Measurements from ENCODE around the gene PCDH1. TPM values are rescaled to one million over a fixed set of nuclear protein-coding genes. Genes with fewer than 3 reads are reported as not detected.

Gene PCDH1
- total RNA-seq, 1 experiment from 2014 or later, result 0.20 TPM

DNA sequence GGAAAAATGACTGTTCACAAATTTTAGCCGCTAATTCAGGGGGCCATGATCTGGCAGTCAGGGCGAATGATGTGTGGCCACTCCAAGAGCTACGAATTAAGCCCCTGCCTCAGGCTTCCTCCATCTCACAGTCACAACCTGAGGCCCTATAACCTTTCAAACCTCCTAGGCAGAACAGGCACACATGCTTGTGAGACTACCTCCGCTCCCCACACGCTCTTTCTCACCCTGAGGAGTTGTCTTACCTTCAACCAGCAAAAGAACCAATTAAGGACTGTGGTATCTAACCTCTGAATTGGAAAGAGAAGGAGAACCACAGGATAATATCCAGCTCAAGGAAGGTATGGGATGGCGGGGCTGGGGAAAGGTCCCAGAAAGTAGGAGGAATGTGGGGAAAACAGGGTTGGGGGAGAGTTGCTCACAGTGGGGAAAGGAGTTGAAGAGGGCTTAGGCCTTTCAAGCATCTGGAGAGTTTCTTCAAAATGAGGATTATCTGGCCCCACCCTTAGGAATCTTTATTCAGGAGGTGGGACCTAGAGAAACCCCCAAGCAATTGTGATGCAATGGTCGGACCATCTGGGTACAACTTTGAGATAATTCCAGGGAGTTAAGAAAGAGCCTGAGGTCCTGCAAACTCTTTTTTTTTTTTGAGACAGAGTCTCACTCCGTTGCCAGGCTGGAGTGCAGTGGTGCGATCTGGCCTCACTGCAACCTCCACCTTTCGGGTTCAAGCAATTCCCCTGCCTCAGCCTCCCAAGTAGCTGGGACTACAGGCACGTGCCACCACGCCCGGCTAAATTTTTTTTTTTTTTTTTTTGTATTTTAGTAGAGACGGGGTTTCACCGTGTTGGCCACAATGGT, 5.5 kb downstream of the PCDH1 start:
- H3K27me3 ChIP-seq, result peaks cover 65% of the 10 kb centered on the region
- H3K36me3 ChIP-seq, result no peaks in the 10 kb centered on the region
- H3K4me1 ChIP-seq, result no peaks in the 10 kb centered on the region
- H3K4me3 ChIP-seq, result no peak overlapping the region
- H3K27ac ChIP-seq, result no peak overlapping the region
- H3K9me3 ChIP-seq (replicated peaks), result no peaks in the 10 kb centered on the region
- DNase-seq, result no peak

- H3K27ac ChIP-seq, result no peak overlapping the region
- H3K36me3 ChIP-seq, result no peaks in the 10 kb centered on the region
- H3K27me3 ChIP-seq, result peaks cover 61% of the 10 kb centered on the region
- no peak for DNase-seq
- no peaks in the 10 kb centered on the region for H3K9me3 ChIP-seq (replicated peaks)
- H3K4me1 ChIP-seq, result no peaks in the 10 kb centered on the region
- no peak overlapping the region for H3K4me3 ChIP-seq
Observed at GRCh38 chr5:141871870-141872269, 6.3 kb downstream of the PCDH1 start.

DNA sequence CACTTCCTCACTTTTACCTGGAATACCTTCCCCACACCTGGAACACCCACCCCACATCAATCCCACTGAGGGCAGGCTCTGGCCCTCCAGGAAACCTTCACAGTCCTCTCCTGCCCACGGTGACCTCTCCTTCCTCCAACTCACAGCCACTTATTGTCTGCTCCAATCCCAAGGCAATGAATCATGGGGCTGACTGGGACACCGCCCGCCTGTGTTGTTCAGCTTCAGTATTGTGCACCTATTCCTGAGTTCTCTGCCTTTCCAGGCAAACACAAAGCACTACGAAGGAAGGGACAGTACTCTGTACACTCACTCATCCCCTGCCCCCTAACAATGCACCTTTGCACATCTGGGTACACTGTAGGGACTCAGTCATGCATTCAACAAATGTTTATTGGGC, 7.3 kb downstream of the PCDH1 start:
- Histone ChIP-seq H3K4me3 (no peak overlapping the region), H3K9me3 (replicated peaks) (no peaks in the 10 kb centered on the region), H3K4me1 (no peaks in the 10 kb centered on the region), H3K27ac (no peak overlapping the region), H3K27me3 (peaks cover 52% of the 10 kb centered on the region), H3K36me3 (no peaks in the 10 kb centered on the region)
- no peak for DNase-seq

- Histone ChIP-seq H3K4me1 (no peaks in the 10 kb centered on the region), H3K27me3 (peaks cover 46% of the 10 kb centered on the region), H3K9me3 (replicated peaks) (no peaks in the 10 kb centered on the region), H3K27ac (no peak overlapping the region), H3K36me3 (no peaks in the 10 kb centered on the region), H3K4me3 (no peak overlapping the region)
- DNase-seq, result no peak
Observed at GRCh38 chr5:141870228-141870627, 8.0 kb downstream of the PCDH1 start.

GRCh38 chr5:141869514-141869913, 8.7 kb downstream of the PCDH1 start:
- H3K27ac ChIP-seq, result no peak overlapping the region
- H3K4me1 ChIP-seq, result no peaks in the 10 kb centered on the region
- no peak for DNase-seq
- no peak overlapping the region for H3K4me3 ChIP-seq
- H3K9me3 ChIP-seq (replicated peaks), result no peaks in the 10 kb centered on the region
- peaks cover 39% of the 10 kb centered on the region for H3K27me3 ChIP-seq
- no peaks in the 10 kb centered on the region for H3K36me3 ChIP-seq

GRCh38 chr5:141869040-141869439, 9.2 kb downstream of the PCDH1 start:
- Histone ChIP-seq H3K9me3 (replicated peaks) (no peaks in the 10 kb centered on the region), H3K27me3 (peaks cover 34% of the 10 kb centered on the region), H3K4me1 (no peaks in the 10 kb centered on the region), H3K36me3 (no peaks in the 10 kb centered on the region), H3K27ac (no peak overlapping the region), H3K4me3 (no peak overlapping the region)
- DNase-seq, result no peak

DNA sequence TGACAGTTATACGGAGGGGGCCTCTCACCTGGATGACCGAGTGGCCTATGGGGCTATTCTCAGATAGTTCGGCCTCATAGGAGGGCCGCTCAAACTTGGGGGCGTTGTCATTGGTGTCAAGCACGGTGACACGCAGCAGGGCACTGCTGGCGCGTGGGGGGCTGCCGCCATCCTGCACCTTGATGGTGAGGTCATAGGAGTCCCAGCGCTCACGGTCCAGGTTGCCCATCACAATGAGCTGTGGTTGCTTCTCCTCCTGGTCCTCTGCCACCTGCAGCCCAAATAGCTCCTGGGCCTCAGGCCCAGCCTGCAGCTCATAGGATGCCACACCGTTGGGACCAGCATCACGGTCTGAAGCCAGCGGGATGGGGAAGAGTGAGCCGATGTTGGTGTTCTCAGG, 9.7 kb downstream of the PCDH1 start:
- no peaks in the 10 kb centered on the region for H3K9me3 ChIP-seq (replicated peaks)
- H3K36me3 ChIP-seq, result no peaks in the 10 kb centered on the region
- H3K4me3 ChIP-seq, result no peak overlapping the region
- no peak overlapping the region for H3K27ac ChIP-seq
- peaks cover 29% of the 10 kb centered on the region for H3K27me3 ChIP-seq
- no peaks in the 10 kb centered on the region for H3K4me1 ChIP-seq
- no peak for DNase-seq

- no peak overlapping the region for H3K27ac ChIP-seq
- DNase-seq, result no peak
Observed at GRCh38 chr5:141867651-141868050, 10.6 kb downstream of the PCDH1 start.

GRCh38 chr5:141867139-141867538, 11.1 kb downstream of the PCDH1 start:
- no peak for DNase-seq
- H3K4me1 ChIP-seq, result no peaks in the 10 kb centered on the region
- peaks cover 26% of the 10 kb centered on the region for H3K27me3 ChIP-seq
- no peaks in the 10 kb centered on the region for H3K36me3 ChIP-seq
- H3K9me3 ChIP-seq (replicated peaks), result no peaks in the 10 kb centered on the region
- no peak overlapping the region for H3K27ac ChIP-seq
- H3K4me3 ChIP-seq, result no peak overlapping the region

More at GRCh38 chr5:141867651-141868050, 10.6 kb downstream of the PCDH1 start:
- H3K9me3 ChIP-seq (replicated peaks), result no peaks in the 10 kb centered on the region
- no peak overlapping the region for H3K4me3 ChIP-seq
- no peaks in the 10 kb centered on the region for H3K4me1 ChIP-seq
- H3K36me3 ChIP-seq, result no peaks in the 10 kb centered on the region
- peaks cover 27% of the 10 kb centered on the region for H3K27me3 ChIP-seq

GRCh38 chr5:141866096-141866495, 12.1 kb downstream of the PCDH1 start:
- H3K4me3 ChIP-seq, result no peak overlapping the region
- H3K27me3 ChIP-seq, result peaks cover 19% of the 10 kb centered on the region
- no peaks in the 10 kb centered on the region for H3K36me3 ChIP-seq
- H3K4me1 ChIP-seq, result no peaks in the 10 kb centered on the region
- H3K9me3 ChIP-seq (replicated peaks), result no peaks in the 10 kb centered on the region
- no peak for DNase-seq
- H3K27ac ChIP-seq, result no peak overlapping the region

- Histone ChIP-seq H3K4me1 (no peaks in the 10 kb centered on the region), H3K27me3 (peaks cover 17% of the 10 kb centered on the region), H3K4me3 (no peak overlapping the region), H3K9me3 (replicated peaks) (no peaks in the 10 kb centered on the region), H3K27ac (no peak overlapping the region), H3K36me3 (no peaks in the 10 kb centered on the region)
- no peak for DNase-seq
Observed at GRCh38 chr5:141865406-141865805, 12.8 kb downstream of the PCDH1 start.

GRCh38 chr5:141864371-141865370, 13.5 kb downstream of the PCDH1 start:
- no peaks in the 10 kb centered on the region for H3K9me3 ChIP-seq (replicated peaks)
- H3K36me3 ChIP-seq, result no peaks in the 10 kb centered on the region
- H3K4me1 ChIP-seq, result no peaks in the 10 kb centered on the region
- no peak overlapping the region for H3K4me3 ChIP-seq
- peaks cover 18% of the 10 kb centered on the region for H3K27me3 ChIP-seq
- H3K27ac ChIP-seq, result no peak overlapping the region
- no peak for DNase-seq

DNA sequence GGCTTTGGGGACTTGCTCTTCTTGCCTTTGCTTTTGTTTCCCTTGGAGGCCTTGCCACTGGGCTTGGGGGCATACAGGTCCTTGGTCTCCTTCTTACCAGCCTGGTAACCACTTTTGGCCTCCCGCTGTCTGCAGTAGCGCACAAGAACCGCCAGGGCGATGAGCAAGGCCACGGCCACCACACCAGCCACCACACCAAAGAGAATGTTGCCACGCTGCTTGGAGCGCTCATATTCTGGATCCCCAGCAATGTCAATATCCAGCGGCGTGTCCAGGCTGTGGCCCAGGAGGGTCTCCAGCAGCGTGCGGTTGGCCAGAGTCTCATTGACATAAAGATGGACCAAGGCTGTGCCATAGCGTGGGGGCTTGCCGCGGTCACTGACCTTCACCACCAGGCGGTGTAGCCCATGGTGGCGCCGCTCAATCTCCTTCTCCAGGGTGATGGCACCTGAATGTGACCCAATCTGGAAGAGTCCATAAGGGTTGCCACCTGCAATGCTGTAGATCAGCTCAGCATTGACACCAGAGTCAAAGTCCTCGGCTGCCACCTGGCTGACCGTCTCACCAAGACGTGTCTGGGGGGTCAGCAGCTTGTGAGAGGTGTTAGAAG, 14.5 kb downstream of the PCDH1 start:
- Histone ChIP-seq H3K4me3 (no peak overlapping the region), H3K27me3 (peaks cover 18% of the 10 kb centered on the region), H3K9me3 (replicated peaks) (no peaks in the 10 kb centered on the region), H3K4me1 (no peaks in the 10 kb centered on the region), H3K36me3 (no peaks in the 10 kb centered on the region), H3K27ac (no peak overlapping the region)
- no peak for DNase-seq

DNA sequence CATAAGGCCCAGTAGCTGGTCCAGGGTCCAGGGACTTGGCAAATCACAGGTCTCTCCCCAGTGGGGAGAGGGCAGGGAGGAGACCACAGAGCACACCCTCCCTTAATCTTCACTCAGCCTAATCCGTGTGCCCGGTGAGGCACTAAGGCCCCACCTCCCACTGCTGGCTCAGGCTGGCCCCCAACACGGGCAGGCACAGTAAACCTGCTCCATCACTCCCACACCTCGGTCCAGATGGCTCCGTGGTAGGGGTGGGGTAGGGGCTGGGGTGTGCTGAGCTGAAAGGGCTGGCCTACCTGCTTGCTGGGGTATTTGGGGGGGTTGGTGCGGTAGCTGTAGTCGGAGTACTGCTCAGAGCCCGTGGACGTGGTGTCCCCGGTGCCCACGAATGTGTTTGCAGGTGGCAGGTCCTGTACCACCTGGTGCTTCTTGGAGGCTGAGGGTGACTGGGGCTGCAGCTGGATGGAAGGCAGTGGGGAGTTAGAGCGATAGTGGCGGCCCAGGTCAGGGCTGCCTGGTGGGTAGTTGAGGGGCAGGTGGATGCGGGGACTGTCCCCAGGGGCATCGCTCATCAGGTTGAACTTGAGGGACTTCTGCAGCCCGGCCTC, 15.2 kb downstream of the PCDH1 start:
- H3K36me3 ChIP-seq, result no peaks in the 10 kb centered on the region
- DNase-seq, result no peak
- no peaks in the 10 kb centered on the region for H3K4me1 ChIP-seq
- H3K9me3 ChIP-seq (replicated peaks), result no peaks in the 10 kb centered on the region
- no peak overlapping the region for H3K27ac ChIP-seq
- H3K27me3 ChIP-seq, result peaks cover 15% of the 10 kb centered on the region
- no peak overlapping the region for H3K4me3 ChIP-seq

All from SJCRH30 (cell line).